BLaER1 (cell line): ENCODE measurements around the gene POLA2.

Experiments used
- H3K27ac ChIP-seq: shearing (Covaris generic); formaldehyde crosslinking; 2 replicates; pipeline ENCODE4 v1.8.1; 2022
- H3K27me3 ChIP-seq: shearing (Covaris generic); formaldehyde crosslinking; 2 replicates; pipeline ENCODE4 v1.8.1; 2022
- H3K36me3 ChIP-seq: shearing (Covaris generic); formaldehyde crosslinking; 2 replicates; pipeline ENCODE4 v1.8.1; 2022
- H3K4me1 ChIP-seq: shearing (Covaris generic); formaldehyde crosslinking; 2 replicates; pipeline ENCODE4 v1.8.1; 2022
- H3K4me2 ChIP-seq: shearing (Covaris generic); formaldehyde crosslinking; 2 replicates; pipeline ENCODE4 v1.8.1; 2022
- H3K4me3 ChIP-seq: shearing (Covaris generic); formaldehyde crosslinking; 2 replicates; pipeline ENCODE4 v1.8.1; 2022
- H3K9ac ChIP-seq: shearing (Covaris generic); formaldehyde crosslinking; 2 replicates; pipeline ENCODE4 v1.8.1; 2022
- H3K9me3 ChIP-seq: shearing (Covaris generic); formaldehyde crosslinking; 2 replicates; pipeline ENCODE4 v1.8.1; 2022
- H4K20me1 ChIP-seq: shearing (Covaris generic); formaldehyde crosslinking; 2 replicates; pipeline ENCODE4 v1.8.1; 2022
- Cebpa-rat ChIP-seq: shearing (Covaris generic); IDR thresholded peaks from 2 replicates; pipeline ENCODE4 v1.8.1; 2022

The POLA2 gene

GRCh38 chr11:65279279-65279678 lies 17.5 kb downstream of the POLA2 start:
- Histone ChIP-seq H3K4me2 (no peak overlapping the region), H3K36me3 (peaks cover 87% of the 10 kb centered on the region)

GRCh38 chr11:65279741-65280440 lies 18.1 kb downstream of the POLA2 start:
- TF ChIP-seq Cebpa-rat, result no peak
- H3K27ac ChIP-seq, result peak overlapping the region; percentile 15; the same call in 1 of the 2 replicates
- H3K9ac ChIP-seq, result no peak overlapping the region
- H3K4me1 ChIP-seq, result peaks cover 22% of the 10 kb centered on the region
- H4K20me1 ChIP-seq, result no peaks in the 10 kb centered on the region
- no peaks in the 10 kb centered on the region for H3K27me3 ChIP-seq
- H3K36me3 ChIP-seq, result peaks cover 93% of the 10 kb centered on the region
- H3K4me3 ChIP-seq, result no peak overlapping the region
- H3K4me2 ChIP-seq, result no peak overlapping the region; the same call in 1 of the 2 replicates
- no peaks in the 10 kb centered on the region for H3K9me3 ChIP-seq

More at GRCh38 chr11:65279279-65279678, 17.5 kb downstream of the POLA2 start:
- Histone ChIP-seq H3K9me3 (no peaks in the 10 kb centered on the region), H4K20me1 (no peaks in the 10 kb centered on the region), H3K9ac (no peak overlapping the region), H3K27ac (no peak overlapping the region), H3K4me3 (no peak overlapping the region), H3K4me1 (peaks cover 22% of the 10 kb centered on the region), H3K27me3 (no peaks in the 10 kb centered on the region)
- no peak for TF ChIP-seq Cebpa-rat

GRCh38 chr11:65280646-65281045 lies 18.9 kb downstream of the POLA2 start:
- Histone ChIP-seq H3K4me1 (peaks cover 22% of the 10 kb centered on the region), H3K9me3 (no peaks in the 10 kb centered on the region), H3K4me2 (no peak overlapping the region), H3K4me3 (no peak overlapping the region), H3K9ac (no peak overlapping the region), H4K20me1 (no peaks in the 10 kb centered on the region), H3K36me3 (peaks cover 99% of the 10 kb centered on the region), H3K27me3 (no peaks in the 10 kb centered on the region), H3K27ac (no peak overlapping the region)
- no peak for TF ChIP-seq Cebpa-rat

- Histone ChIP-seq H3K36me3 (peaks cover 78% of the 10 kb centered on the region), H3K9ac (0 out of 2 replicates have a peak overlapping the region, but pooled peaks have one; percentile 29)
Measured at GRCh38 chr11:65286686-65287085, 24.9 kb downstream of the POLA2 start.

GRCh38 chr11:65287601-65288000 lies 25.8 kb downstream of the POLA2 start:
- H4K20me1 ChIP-seq, result no peaks in the 10 kb centered on the region
- H3K4me3 ChIP-seq, result no peak overlapping the region
- no peak overlapping the region for H3K9ac ChIP-seq
- peak overlapping the region; percentile 91; the same call in 1 of the 2 replicates for H3K4me2 ChIP-seq
- no peaks in the 10 kb centered on the region for H3K9me3 ChIP-seq
- no peaks in the 10 kb centered on the region for H3K27me3 ChIP-seq
- H3K27ac ChIP-seq, result peak overlapping the region; percentile 92
- H3K36me3 ChIP-seq, result peaks cover 69% of the 10 kb centered on the region
- no peak for TF ChIP-seq Cebpa-rat
- peaks cover 66% of the 10 kb centered on the region for H3K4me1 ChIP-seq

More at GRCh38 chr11:65286686-65287085, 24.9 kb downstream of the POLA2 start:
- H3K27ac ChIP-seq, result peak overlapping the region; percentile 92
- no peak for TF ChIP-seq Cebpa-rat
- no peaks in the 10 kb centered on the region for H3K9me3 ChIP-seq
- H4K20me1 ChIP-seq, result no peaks in the 10 kb centered on the region
- H3K27me3 ChIP-seq, result no peaks in the 10 kb centered on the region
- peaks cover 57% of the 10 kb centered on the region for H3K4me1 ChIP-seq
- no peak overlapping the region for H3K4me2 ChIP-seq
- H3K4me3 ChIP-seq, result no peak overlapping the region

- Histone ChIP-seq H3K9me3 (no peaks in the 10 kb centered on the region), H3K9ac (peak overlapping the region; percentile 59), H4K20me1 (no peaks in the 10 kb centered on the region), H3K27ac (peak overlapping the region; percentile 92), H3K27me3 (no peaks in the 10 kb centered on the region), H3K4me2 (peak overlapping the region; percentile 91), H3K4me1 (peaks cover 70% of the 10 kb centered on the region), H3K36me3 (peaks cover 65% of the 10 kb centered on the region), H3K4me3 (no peak overlapping the region)
- no peak for TF ChIP-seq Cebpa-rat
Measured at GRCh38 chr11:65288706-65289536, 27.2 kb downstream of the POLA2 start.

GRCh38 chr11:65290448-65291165 lies 28.8 kb downstream of the POLA2 start:
- H3K36me3 ChIP-seq, result peaks cover 65% of the 10 kb centered on the region
- H3K9me3 ChIP-seq, result no peaks in the 10 kb centered on the region
- no peaks in the 10 kb centered on the region for H3K27me3 ChIP-seq
- H3K4me3 ChIP-seq, result peak overlapping the region; percentile 40
- peak; percentile 71 for TF ChIP-seq Cebpa-rat
- H4K20me1 ChIP-seq, result no peaks in the 10 kb centered on the region
- H3K9ac ChIP-seq, result peak overlapping the region; percentile 75
- H3K4me2 ChIP-seq, result peak overlapping the region; percentile 91
- H3K4me1 ChIP-seq, result peaks cover 83% of the 10 kb centered on the region
- H3K27ac ChIP-seq, result peak overlapping the region; percentile 92

GRCh38 chr11:65291613-65292012 lies 29.9 kb downstream of the POLA2 start:
- TF ChIP-seq Cebpa-rat, result no peak
- Histone ChIP-seq H3K9me3 (no peaks in the 10 kb centered on the region), H3K4me3 (peak overlapping the region; percentile 40; the same call in 1 of the 2 replicates), H3K27ac (peak overlapping the region; percentile 92), H3K9ac (peak overlapping the region; percentile 75), H3K4me1 (peaks cover 83% of the 10 kb centered on the region), H3K27me3 (no peaks in the 10 kb centered on the region), H3K36me3 (peaks cover 65% of the 10 kb centered on the region), H3K4me2 (peak overlapping the region; percentile 91), H4K20me1 (no peaks in the 10 kb centered on the region)

- no peaks in the 10 kb centered on the region for H3K27me3 ChIP-seq
- H3K4me3 ChIP-seq, result no peak overlapping the region; the same call in 1 of the 2 replicates
- no peak for TF ChIP-seq Cebpa-rat
- peaks cover 65% of the 10 kb centered on the region for H3K36me3 ChIP-seq
- H3K9ac ChIP-seq, result peak overlapping the region; percentile 75
- H3K4me2 ChIP-seq, result peak overlapping the region; percentile 91
- H4K20me1 ChIP-seq, result no peaks in the 10 kb centered on the region
- H3K27ac ChIP-seq, result peak overlapping the region; percentile 92
- peaks cover 73% of the 10 kb centered on the region for H3K4me1 ChIP-seq
- H3K9me3 ChIP-seq, result no peaks in the 10 kb centered on the region
Measured at GRCh38 chr11:65292890-65293289, 31.1 kb downstream of the POLA2 start.
